Mucosa of rectum (tissue), 2 donors: Measurements from ENCODE around the gene RFX3.

Source experiments
- H3K27ac ChIP-seq, 2 donors: one replicate each; pipeline ENCODE4 v1.7.0; 2013; ENCODE audit warnings: inconsistent platforms in 2 of 2, low read depth in 2 of 2, low read length in 2 of 2
- H3K27me3 ChIP-seq, 2 donors: one replicate each; pipeline ENCODE4 v1.7.0; 2013; ENCODE audit warnings: low read length in 2 of 2; ENCODE audit not compliant: control insufficient read depth in 2 of 2, insufficient read depth in 2 of 2
- H3K36me3 ChIP-seq, 2 donors: one replicate each; pipeline ENCODE4 v1.7.0; 2013; ENCODE audit warnings: low read length in 2 of 2; ENCODE audit not compliant: control insufficient read depth in 2 of 2, insufficient read depth in 2 of 2
- H3K4me1 ChIP-seq, 2 donors: one replicate each; pipeline ENCODE4 v1.7.0; 2013; ENCODE audit warnings: low read length in 2 of 2, mild to moderate bottlenecking in 1 of 2; ENCODE audit not compliant: control insufficient read depth in 2 of 2, insufficient read depth in 2 of 2
- H3K4me3 ChIP-seq, 2 donors: one replicate each; pipeline ENCODE4 v1.7.0; 2013; ENCODE audit warnings: low read length in 2 of 2
- H3K9ac ChIP-seq, 2 donors: one replicate each; pipeline ENCODE4 v1.7.0; 2013; ENCODE audit warnings: low read length in 2 of 2, low read depth in 1 of 2, mild to moderate bottlenecking in 1 of 2
- H3K9me3 ChIP-seq, 2 donors: one replicate each; pipeline ENCODE4 v1.7.0; 2013; ENCODE audit warnings: low read length in 2 of 2; ENCODE audit not compliant: control insufficient read depth in 2 of 2
- donor health status: healthy.
- donor health status: Normal muscosa, but diverticular disease.

The RFX3 gene

DNA sequence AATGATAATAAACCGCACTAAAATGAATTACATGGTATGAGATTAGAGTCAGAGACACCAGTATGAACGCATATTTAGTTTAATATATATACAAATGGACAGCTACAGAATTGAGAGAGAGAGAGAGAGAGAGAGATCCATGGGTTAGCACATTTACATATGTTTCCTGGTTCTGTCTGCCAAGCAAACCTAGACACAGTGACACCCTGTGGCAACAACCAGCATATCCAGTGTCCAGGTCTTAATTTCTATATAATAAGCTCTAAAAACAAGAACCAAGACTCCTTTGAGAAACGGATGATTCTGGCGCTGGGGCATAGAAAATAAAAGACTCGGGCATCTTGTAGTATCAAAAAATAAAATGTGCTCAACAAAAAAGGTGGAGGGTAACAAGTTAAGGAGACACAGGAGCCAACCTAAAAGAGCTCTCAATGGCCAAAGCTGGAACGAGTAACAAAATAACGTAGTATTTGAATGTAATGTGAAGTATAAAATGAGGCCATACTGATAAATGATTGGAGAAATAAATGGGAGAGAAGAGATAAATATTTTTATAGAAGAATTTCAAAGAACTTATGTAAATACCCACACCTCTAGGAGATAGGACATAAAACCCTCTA is 84.5 kb downstream of the RFX3 start:
- no peaks in the 10 kb centered on the region for H3K27me3 ChIP-seq
- H3K36me3 ChIP-seq = no peaks in the 10 kb centered on the region
- no peaks in the 10 kb centered on the region for H3K9me3 ChIP-seq
- no peak overlapping the region for H3K4me3 ChIP-seq
- no peaks in the 10 kb centered on the region for H3K4me1 ChIP-seq
- H3K9ac ChIP-seq = no peak overlapping the region
- no peak overlapping the region for H3K27ac ChIP-seq

DNA sequence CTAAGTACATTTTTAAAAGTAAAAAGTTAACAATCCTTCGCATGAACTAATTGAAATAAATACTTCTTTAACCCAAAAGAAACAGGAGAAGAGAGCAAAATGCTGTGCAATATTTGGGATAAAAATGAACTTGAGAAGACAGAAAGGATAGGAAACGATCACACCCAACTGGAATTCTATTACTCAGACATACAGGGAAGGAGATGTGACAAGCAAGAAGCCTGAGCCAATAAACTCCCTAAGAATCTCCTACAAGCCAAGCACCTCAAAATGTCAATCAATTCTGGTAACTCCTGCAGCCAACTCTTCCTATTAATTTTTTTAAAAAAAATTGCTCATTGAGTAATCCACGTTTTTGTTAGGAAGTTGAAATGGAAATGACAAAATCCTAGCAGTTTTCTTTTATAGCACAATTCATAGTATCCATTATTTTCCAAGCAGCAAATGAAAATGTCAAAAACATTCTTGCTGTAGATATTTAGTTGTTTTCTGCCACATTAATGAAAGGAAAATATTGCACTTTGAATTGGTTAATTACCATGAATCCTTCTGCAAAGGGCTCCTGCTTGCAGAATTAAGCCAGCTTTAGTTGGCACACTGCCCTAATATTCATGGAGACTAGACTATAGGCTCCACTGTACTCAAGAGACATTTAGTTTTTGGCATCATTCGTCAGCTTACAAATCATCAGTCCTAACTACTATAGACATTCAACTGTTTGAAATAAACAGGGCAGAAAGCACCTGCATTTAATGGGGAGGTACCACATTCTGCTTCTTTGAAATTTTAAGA is 89.0 kb downstream of the RFX3 start:
- H3K27me3 ChIP-seq = no peaks in the 10 kb centered on the region
- H3K27ac ChIP-seq = no peak overlapping the region
- H3K9me3 ChIP-seq = no peaks in the 10 kb centered on the region
- H3K4me1 ChIP-seq = no peaks in the 10 kb centered on the region
- no peak overlapping the region for H3K9ac ChIP-seq
- H3K4me3 ChIP-seq = no peak overlapping the region
- H3K36me3 ChIP-seq = no peaks in the 10 kb centered on the region

DNA sequence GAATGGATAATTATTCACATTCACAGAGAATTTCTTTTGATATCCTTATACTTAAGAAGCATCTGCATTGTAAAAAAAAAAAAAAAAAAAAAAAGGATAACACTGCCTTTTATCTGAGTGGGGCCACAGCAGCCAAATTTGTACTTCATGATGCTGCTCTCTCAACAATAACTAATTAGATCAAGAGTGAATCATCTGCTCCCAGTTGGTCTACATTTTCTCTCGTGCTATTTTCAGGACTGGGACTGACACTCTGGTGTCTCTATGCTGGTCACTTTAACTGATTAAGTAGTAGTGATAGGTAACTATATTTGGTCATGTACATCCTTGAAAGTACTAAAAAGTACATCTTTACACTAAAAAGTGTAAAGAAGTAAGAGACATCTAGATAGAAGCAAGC is 90.1 kb downstream of the RFX3 start:
- Histone ChIP-seq H3K9me3 (no peaks in the 10 kb centered on the region), H3K27ac (no peak overlapping the region), H3K9ac (no peak overlapping the region), H3K27me3 (no peaks in the 10 kb centered on the region), H3K4me3 (no peak overlapping the region), H3K36me3 (no peaks in the 10 kb centered on the region), H3K4me1 (no peaks in the 10 kb centered on the region)

DNA sequence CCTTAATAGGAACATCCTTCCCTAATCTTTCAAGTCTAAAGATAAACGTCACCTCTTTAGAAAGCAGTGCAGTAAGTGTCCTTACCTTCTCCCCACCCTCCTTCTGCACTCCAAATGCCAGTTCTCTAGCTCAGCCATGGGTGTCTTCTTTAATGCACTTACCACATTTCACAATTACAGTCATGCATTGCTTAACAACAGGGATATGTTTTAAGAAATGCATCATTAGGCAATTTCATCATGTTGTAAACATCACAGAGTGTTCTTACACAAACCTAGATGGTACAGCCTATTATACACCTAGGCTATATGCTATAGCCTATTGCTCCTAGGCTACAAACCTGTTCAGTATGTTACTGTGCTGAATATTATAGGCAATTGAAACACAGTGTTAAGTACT is 91.2 kb downstream of the RFX3 start:
- no peaks in the 10 kb centered on the region for H3K36me3 ChIP-seq
- H3K27ac ChIP-seq = no peak overlapping the region
- H3K9ac ChIP-seq = no peak overlapping the region
- no peaks in the 10 kb centered on the region for H3K4me1 ChIP-seq
- no peak overlapping the region for H3K4me3 ChIP-seq
- H3K9me3 ChIP-seq = no peaks in the 10 kb centered on the region
- no peaks in the 10 kb centered on the region for H3K27me3 ChIP-seq

DNA sequence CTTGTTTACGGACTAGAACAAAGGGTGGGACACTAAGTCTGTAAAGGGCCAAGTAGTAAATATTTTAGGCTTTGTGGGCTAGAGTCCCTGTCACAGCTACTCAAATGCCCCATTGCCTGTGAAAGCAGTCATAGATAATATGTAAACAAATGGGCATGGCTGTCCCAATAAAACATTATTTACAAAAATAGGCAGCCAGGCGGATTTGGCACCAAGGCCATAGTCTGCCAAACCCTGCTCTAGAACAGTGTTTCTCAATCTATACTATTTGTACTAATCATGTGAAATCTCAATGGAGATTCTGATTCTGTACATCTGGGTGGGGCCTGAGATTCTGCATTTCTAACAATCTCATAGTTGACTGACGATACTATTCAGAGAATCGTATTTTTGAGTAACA is 92.0 kb downstream of the RFX3 start:
- Histone ChIP-seq H3K36me3 (no peaks in the 10 kb centered on the region), H3K9me3 (no peaks in the 10 kb centered on the region), H3K9ac (no peak overlapping the region), H3K27me3 (no peaks in the 10 kb centered on the region), H3K4me1 (no peaks in the 10 kb centered on the region), H3K27ac (no peak overlapping the region), H3K4me3 (no peak overlapping the region)

DNA sequence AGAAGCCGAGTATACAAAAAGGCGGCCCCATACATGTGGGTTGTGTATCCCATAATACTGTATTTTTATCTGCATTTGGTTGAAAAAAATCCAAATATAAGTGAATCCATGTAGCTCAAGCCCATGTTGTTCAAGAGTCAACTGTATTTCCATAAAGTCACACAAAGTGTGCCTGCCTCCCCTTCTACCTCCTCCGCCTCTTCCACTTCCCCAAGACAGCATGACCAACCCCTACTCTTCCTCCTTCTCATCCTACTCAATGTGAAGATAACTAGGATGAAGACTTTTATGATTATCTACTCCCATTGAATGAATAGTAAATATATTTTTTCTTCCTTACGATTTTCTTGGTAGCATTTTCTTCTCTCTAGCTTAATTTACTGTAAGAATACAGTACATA is 92.7 kb downstream of the RFX3 start:
- Histone ChIP-seq H3K4me1 (no peaks in the 10 kb centered on the region), H3K4me3 (no peak overlapping the region), H3K27me3 (no peaks in the 10 kb centered on the region), H3K27ac (no peak overlapping the region), H3K9me3 (no peaks in the 10 kb centered on the region), H3K36me3 (no peaks in the 10 kb centered on the region), H3K9ac (no peak overlapping the region)

DNA sequence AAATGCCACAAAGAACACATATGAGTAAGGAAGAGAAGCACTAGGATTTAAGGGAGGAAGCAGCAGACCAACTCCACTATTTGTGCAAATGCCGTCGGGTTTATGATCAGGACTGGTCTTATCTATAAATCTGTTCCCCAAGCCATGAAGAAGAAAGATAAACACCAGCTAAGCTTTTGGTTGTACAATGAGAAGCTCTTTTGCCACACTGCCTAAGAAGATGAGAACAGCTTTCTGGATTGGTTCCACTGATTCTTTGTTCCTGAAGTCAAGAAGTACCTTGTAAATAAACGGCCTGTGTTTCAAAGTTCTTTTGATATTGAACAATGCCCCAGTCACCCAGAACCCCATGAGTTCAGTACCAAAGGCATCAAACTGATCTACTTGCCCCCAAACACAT is 93.9 kb downstream of the RFX3 start:
- no peak overlapping the region for H3K4me3 ChIP-seq
- H3K9me3 ChIP-seq = no peaks in the 10 kb centered on the region
- H3K27ac ChIP-seq = no peak overlapping the region
- no peak overlapping the region for H3K9ac ChIP-seq
- H3K4me1 ChIP-seq = no peaks in the 10 kb centered on the region
- H3K27me3 ChIP-seq = no peaks in the 10 kb centered on the region
- no peaks in the 10 kb centered on the region for H3K36me3 ChIP-seq

DNA sequence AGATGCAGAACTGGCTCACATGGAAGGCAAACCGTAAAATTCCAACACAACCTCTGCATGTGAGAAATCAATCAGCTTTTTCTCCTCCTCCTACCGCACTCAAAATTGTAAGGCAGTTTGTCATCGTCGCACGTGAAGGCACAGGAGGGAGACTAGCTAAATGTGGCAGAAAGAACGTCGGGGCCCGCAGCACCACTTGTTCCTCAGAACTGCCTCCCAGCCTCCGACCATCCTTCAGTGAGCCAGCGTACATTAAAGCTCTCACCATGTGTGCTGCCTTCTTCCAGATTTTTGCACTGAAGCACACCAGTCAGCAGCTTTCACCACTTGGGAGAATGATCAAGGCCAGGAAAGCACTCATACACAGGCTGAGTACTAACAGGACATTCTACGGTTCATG is 105.9 kb downstream of the RFX3 start:
- Histone ChIP-seq H3K9ac (no peak overlapping the region), H3K36me3 (no peaks in the 10 kb centered on the region), H3K27me3 (no peaks in the 10 kb centered on the region), H3K4me3 (no peak overlapping the region), H3K4me1 (no peaks in the 10 kb centered on the region), H3K9me3 (no peaks in the 10 kb centered on the region), H3K27ac (no peak overlapping the region)

DNA sequence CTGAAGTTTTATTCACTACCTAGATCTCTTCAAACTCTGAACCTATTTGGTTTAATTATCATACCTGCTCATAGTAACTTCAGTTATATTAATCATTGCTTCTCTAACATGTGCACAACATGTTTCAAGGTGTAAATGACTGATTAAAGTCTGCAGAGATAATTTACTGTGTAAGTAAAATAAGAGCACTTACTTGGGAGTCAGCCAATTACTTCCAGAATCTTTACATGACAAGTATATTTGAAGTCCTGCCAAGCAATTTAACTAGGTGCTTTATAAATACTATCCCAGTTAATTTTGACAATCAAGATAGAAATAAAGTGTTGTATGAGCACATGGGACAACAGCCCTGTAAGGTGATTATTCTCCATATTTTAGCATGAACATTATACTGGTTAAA is 109.9 kb downstream of the RFX3 start:
- H3K9me3 ChIP-seq = no peaks in the 10 kb centered on the region
- no peak overlapping the region for H3K9ac ChIP-seq
- H3K4me3 ChIP-seq = no peak overlapping the region
- H3K27me3 ChIP-seq = no peaks in the 10 kb centered on the region
- no peaks in the 10 kb centered on the region for H3K36me3 ChIP-seq
- H3K27ac ChIP-seq = no peak overlapping the region
- no peaks in the 10 kb centered on the region for H3K4me1 ChIP-seq

DNA sequence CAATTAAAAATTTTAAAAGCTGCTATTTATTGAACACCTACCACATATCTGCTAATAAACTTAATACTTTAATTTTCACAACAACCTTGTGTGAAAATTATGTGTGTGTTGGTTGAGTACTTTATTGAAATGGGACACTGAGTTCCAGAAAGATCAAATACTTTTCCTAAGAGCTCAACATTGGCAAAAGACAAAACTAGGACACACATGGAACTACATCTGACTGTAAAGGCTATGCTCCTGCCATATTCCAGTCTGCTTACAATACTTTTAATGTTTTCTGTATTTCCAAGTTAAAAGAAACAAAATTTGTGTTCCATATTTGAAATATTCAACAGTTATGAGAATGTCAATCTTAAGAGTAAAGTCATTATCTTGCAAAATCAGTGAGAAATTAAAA is 111.8 kb downstream of the RFX3 start:
- H3K9ac ChIP-seq = no peak overlapping the region
- no peak overlapping the region for H3K27ac ChIP-seq

More for the DNA sequence above, 111.8 kb downstream of the RFX3 start:
- no peaks in the 10 kb centered on the region for H3K36me3 ChIP-seq
- no peaks in the 10 kb centered on the region for H3K9me3 ChIP-seq
- H3K27me3 ChIP-seq = no peaks in the 10 kb centered on the region
- no peak overlapping the region for H3K4me3 ChIP-seq
- H3K4me1 ChIP-seq = no peaks in the 10 kb centered on the region
